ENCODE results near the gene MAP3K10.
A peak's percentile ranks its signal among the peaks of the same experiment; 100 is the strongest.
"Not testable (repeated sequence)": the region's sequence is repeated elsewhere in the genome, so short reads cannot be mapped to it uniquely, and the experiment has no call there.

MAP3K10 gene

GRCh38 chr19:40217934-40218890 is 27.0 kb downstream of the MAP3K10 start, which contains the start of gene TTC9B:
TTC9B (minus strand) TSS chr19:40218384; CDS start chr19:40218381, 3 bp downstream.
- DNase-seq = peak; percentile 39

- not testable (repeated sequence) for DNase-seq
Observed at GRCh38 chr19:40219029-40219428, 27.8 kb downstream of the MAP3K10 start.

GRCh38 chr19:40219721-40220276 is 28.6 kb downstream of the MAP3K10 start:
- DNase-seq = peak; percentile 72

GRCh38 chr19:40220674-40221073 is 29.4 kb downstream of the MAP3K10 start:
- DNase-seq = no peak

- peak; percentile 91 for DNase-seq
Observed at GRCh38 chr19:40221858-40222619, 30.8 kb downstream of the MAP3K10 start.

- peak; percentile 94 for DNase-seq
Observed at GRCh38 chr19:40223135-40223822, 32.1 kb downstream of the MAP3K10 start.

GRCh38 chr19:40224342-40225150 is 33.3 kb downstream of the MAP3K10 start:
- DNase-seq = peak; percentile 85

GRCh38 chr19:40225440-40226305 is 34.4 kb downstream of the MAP3K10 start:
- peak; percentile 60 for DNase-seq

- peak; percentile 8 for DNase-seq
Observed at GRCh38 chr19:40228346-40228745, 37.1 kb downstream of the MAP3K10 start.

GRCh38 chr19:40228863-40229262 is 37.6 kb downstream of the MAP3K10 start:
- DNase-seq = no peak

- no peak for DNase-seq
Observed at GRCh38 chr19:40229484-40229883, 38.3 kb downstream of the MAP3K10 start.

GRCh38 chr19:40229926-40230417 is 38.7 kb downstream of the MAP3K10 start:
- DNase-seq = no peak

- DNase-seq = no peak
Observed at GRCh38 chr19:40231057-40231456, 39.8 kb downstream of the MAP3K10 start.

GRCh38 chr19:40231544-40232424 is 40.6 kb downstream of the MAP3K10 start:
- DNase-seq = no peak

- DNase-seq = no peak
Observed at GRCh38 chr19:40232479-40232878, 41.3 kb downstream of the MAP3K10 start.

GRCh38 chr19:40232949-40233810 is 42.0 kb downstream of the MAP3K10 start:
- DNase-seq = no peak

GRCh38 chr19:40233811-40234389 is 42.7 kb downstream of the MAP3K10 start:
- no peak for DNase-seq

Data from NCI-H69 (cell line).